HCT116 (cell line): ENCODE results near the gene DPP10. TPM values are rescaled to one million over a fixed set of nuclear protein-coding genes. Genes with fewer than 3 reads are reported as not detected.

Experiments
- ATAC-seq: fragments of 200-7000 bp; cut with Tn5 transposase; 2 replicates; pipeline ENCODE4 v1.9.1; 2020; ENCODE audit warnings: mild to moderate bottlenecking, moderate library complexity
- BruUV-seq: library from RNA; stranded (reverse); fragments of 400-500 nt; replicated peaks from 2 replicates; lab custom pipeline; 2021; lab: Mats Ljungman, UMichigan
- CTCF ChIA-PET: fragments of 300-600 bp; sonication (Branson Sonifier 250); formaldehyde crosslinking; loops from one replicate; lab custom pipeline; 2021; ENCODE audit warnings: antibody characterized with exemption; lab: Charles Lee
- POLR2A ChIA-PET: fragments of 300-600, 350-600 bp; sonication (Branson Sonifier 250); formaldehyde crosslinking; loops from one replicate; lab custom pipeline; 2021; ENCODE audit warnings: antibody characterized with exemption; lab: Charles Lee
- RAD21 ChIA-PET, 2 experiments: fragments of 300-600 bp; sonication (Branson Sonifier 250); formaldehyde crosslinking; loops; one replicate each; lab custom pipeline; 2023; ENCODE audit warnings: low total read pairs in 2 of 2; ENCODE audit not compliant: uncharacterized antibody in 2 of 2, unreplicated experiment in 2 of 2, low non-redundant PET in 1 of 2; lab: Charles Lee
- DNase-seq: peaks from one replicate; pipeline ENCODE4 v3.0.0-alpha.2; 2010; ENCODE audit warnings: low read depth, low spot score
- H2AFZ ChIP-seq: fragments of 200-600 bp; shearing (Covaris generic), sonication (generic); 2 replicates; pipeline ENCODE4 v1.6.1; 2017; ENCODE audit warnings: low read depth, mixed run types, mixed read lengths, antibody characterized with exemption, low read length; ENCODE audit not compliant: poor library complexity, severe bottlenecking
- H3K27ac ChIP-seq: 2 replicates; pipeline ENCODE4 v1.5.1; 2012; ENCODE audit warnings: low read depth, low read length
- H3K27me3 ChIP-seq: fragments of 200-600 bp; sonication (generic); 2 replicates; pipeline ENCODE4 v1.6.1; 2016; ENCODE audit warnings: mixed run types, low read length, mixed read lengths; ENCODE audit not compliant: insufficient read depth
- H3K36me3 ChIP-seq, 2 experiments: fragments of 200-500 bp in 1 of 2; fragments of 200-600 bp in 1 of 2; sonication (Bioruptor generic) in 1 of 2; sonication (generic) in 1 of 2; 2 replicates each; pipeline versions ENCODE4 v1.5.1 to v1.6.1; 2014 to 2016; ENCODE audit warnings: low read length in 2 of 2, inconsistent platforms in 1 of 2, mixed read lengths in 1 of 2, mixed run types in 1 of 2; ENCODE audit not compliant: insufficient read depth in 2 of 2, control insufficient read depth in 1 of 2
- H3K4me1 ChIP-seq, 2 experiments: fragments of 200-600 bp in 1 of 2; sonication (generic) in 1 of 2; 2 replicates each; pipeline versions ENCODE4 v1.5.1 to v1.6.1; 2012 to 2017; ENCODE audit warnings: low read length in 2 of 2, inconsistent platforms in 1 of 2, mild to moderate bottlenecking in 1 of 2, mixed read lengths in 1 of 2, mixed run types in 1 of 2, moderate library complexity in 1 of 2; ENCODE audit not compliant: insufficient read depth in 2 of 2, control insufficient read depth in 1 of 2
- H3K4me2 ChIP-seq: fragments of 200-600 bp; sonication (generic); 2 replicates; pipeline ENCODE4 v1.6.1; 2017; ENCODE audit warnings: mixed run types, low read length, mixed read lengths
- H3K4me3 ChIP-seq, 2 experiments: fragments of 200-600 bp in 1 of 2; sonication (generic) in 1 of 2; replicated peaks in 1 of 2; 2 replicates each; pipeline ENCODE4 v1.5.1; 2011 to 2016; ENCODE audit warnings: low read length in 2 of 2, control low read depth in 1 of 2, low read depth in 1 of 2, mild to moderate bottlenecking in 1 of 2, mixed read lengths in 1 of 2, mixed run types in 1 of 2
- H3K79me2 ChIP-seq: fragments of 200-600 bp; sonication (generic); 2 replicates; pipeline ENCODE4 v1.6.1; 2017; ENCODE audit warnings: mild to moderate bottlenecking, mixed run types, low read length, moderate library complexity, mixed read lengths; ENCODE audit not compliant: insufficient read depth
- H3K9ac ChIP-seq: fragments of 200-600 bp; sonication (generic); 2 replicates; pipeline ENCODE4 v1.6.1; 2016; ENCODE audit warnings: low read length, mixed read lengths
- H3K9me2 ChIP-seq: fragments of 200-600 bp; sonication (generic), shearing (Covaris generic); 2 replicates; pipeline ENCODE4 v1.6.1; 2017; ENCODE audit warnings: mixed run types, mild to moderate bottlenecking, moderate library complexity; ENCODE audit not compliant: insufficient read depth
- H3K9me3 ChIP-seq, 2 experiments: fragments of 200-500 bp in 1 of 2; fragments of 200-600 bp in 1 of 2; sonication (Bioruptor generic) in 1 of 2; sonication (generic) in 1 of 2; 2 replicates each; pipeline ENCODE4 v1.6.1; 2014 to 2017; ENCODE audit warnings: low read length in 2 of 2, mixed read lengths in 2 of 2, inconsistent platforms in 1 of 2, low read depth in 1 of 2, mild to moderate bottlenecking in 1 of 2, mixed run types in 1 of 2, moderate library complexity in 1 of 2; ENCODE audit not compliant: control insufficient read depth in 1 of 2, insufficient read depth in 1 of 2
- H4K20me1 ChIP-seq: fragments of 200-600 bp; sonication (generic), shearing (Covaris generic); 2 replicates; pipeline ENCODE4 v1.6.1; 2017; ENCODE audit warnings: mixed run types, mild to moderate bottlenecking, moderate library complexity; ENCODE audit not compliant: insufficient read depth
- CEBPB ChIP-seq: IDR thresholded peaks from 2 replicates; pipeline ENCODE4 v1.6.1; 2012; ENCODE audit warnings: low read depth
- EGR1 ChIP-seq: IDR thresholded peaks from 2 replicates; pipeline ENCODE4 v1.6.1; 2012; ENCODE audit warnings: low read depth
- JUND ChIP-seq: IDR thresholded peaks from 2 replicates; pipeline ENCODE4 v1.6.1; 2012
- POLR2A ChIP-seq: IDR thresholded peaks from 2 replicates; pipeline ENCODE4 v1.7.0; 2011; ENCODE audit warnings: borderline replicate concordance; ENCODE audit not compliant: insufficient read depth, insufficient read length; ENCODE audit errors: extremely low read depth
- POLR2AphosphoS5 ChIP-seq: IDR thresholded peaks from 2 replicates; pipeline ENCODE4 v1.6.1; 2011; ENCODE audit warnings: mild to moderate bottlenecking, low read depth, low read length, moderate library complexity
- SIN3A ChIP-seq: IDR thresholded peaks from 2 replicates; pipeline ENCODE4 v1.6.1; 2012; ENCODE audit warnings: low read depth
- SP1 ChIP-seq: IDR thresholded peaks from 2 replicates; pipeline ENCODE4 v1.6.1; 2012; ENCODE audit warnings: low read depth
- SRF ChIP-seq: IDR thresholded peaks from 2 replicates; pipeline ENCODE4 v1.6.1; 2012; ENCODE audit warnings: low read depth
- intact Hi-C: fragments of 100-400 bp; cut with micrococcal nuclease; formaldehyde crosslinking; loops from 2 replicates; pipeline ENCODE4 v1.10.0; 2022
- total RNA-seq: library from RNA; stranded (reverse); gene quantifications from one replicate; pipeline ENCODE4 v1.2.1, GENCODE V29; 2021; ENCODE audit not compliant: unreplicated experiment
- TF ChIP-seq, protein P1 (sequence below), 3 experiments: fragments of 200-600 bp in 1 of 3; sonication (generic) in 1 of 3; IDR thresholded peaks in 2 of 3; conservative IDR thresholded peaks in 1 of 3; 2 replicates each; pipeline ENCODE4 v1.5.1; 2012 to 2017; ENCODE audit warnings: low read depth in 2 of 3, low read length in 2 of 3, antibody characterized with exemption in 1 of 3, borderline replicate concordance in 1 of 3, control low read depth in 1 of 3, mild to moderate bottlenecking in 1 of 3, mixed read lengths in 1 of 3, mixed run types in 1 of 3, moderate library complexity in 1 of 3; ENCODE audit not compliant: insufficient read depth in 1 of 3
- TF ChIP-seq, protein P2 (sequence below): IDR thresholded peaks from 2 replicates; pipeline ENCODE4 v1.6.1; 2012
- TF ChIP-seq, protein P3 (sequence below): IDR thresholded peaks from 2 replicates; pipeline ENCODE4 v1.6.1; 2011; ENCODE audit warnings: mild to moderate bottlenecking, low read length, moderate library complexity; ENCODE audit not compliant: insufficient replicate concordance; ENCODE audit errors: extremely low read depth

Gene DPP10
- total RNA-seq, 1 experiment from 2014 or later: not detected

DNA sequence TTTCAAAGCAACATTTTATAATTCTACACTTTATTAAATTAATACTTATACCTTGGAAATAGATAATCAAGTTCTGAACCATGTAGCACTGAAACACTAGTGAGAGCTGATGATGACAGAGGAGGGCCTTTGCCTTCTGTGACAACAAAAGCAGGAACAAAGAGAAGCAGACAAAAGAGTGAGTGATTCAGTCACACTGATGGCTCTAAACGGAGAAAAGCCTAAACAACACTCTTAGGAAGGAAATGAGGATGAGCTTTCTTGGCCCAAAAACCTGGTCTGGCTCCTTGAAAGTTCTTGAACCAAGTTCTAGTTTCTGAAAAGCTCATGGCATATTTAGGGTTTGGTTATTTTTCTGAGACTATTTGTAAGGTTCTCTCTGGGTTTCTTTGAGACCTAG is 271.9 kb downstream of the DPP10 start:
- no peak for ATAC-seq
- BruUV-seq: no TSS peak
- H2AFZ ChIP-seq: no peak overlapping the region

DNA sequence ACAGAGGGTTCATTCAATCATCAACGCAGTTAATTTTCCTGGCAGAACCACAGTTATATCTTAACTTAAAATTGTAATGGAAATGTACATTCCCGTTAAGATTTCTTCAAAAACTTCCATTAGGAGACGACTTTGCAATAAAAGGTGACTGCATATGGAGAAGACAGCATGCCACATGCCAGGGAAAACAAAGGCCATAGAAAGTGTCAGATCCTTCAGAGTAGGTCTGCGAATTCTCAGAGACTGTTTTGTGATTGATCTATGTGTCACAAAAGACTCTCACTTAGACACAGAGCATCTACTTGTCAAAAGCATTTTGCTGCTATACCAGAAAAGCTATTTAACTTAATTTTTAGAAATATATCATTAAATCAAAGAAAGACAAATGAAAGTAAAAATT is 274.6 kb downstream of the DPP10 start:
- intact Hi-C loops: no loop called here
- RAD21 ChIA-PET: no interaction called here
- TF ChIP-seq, protein P1, sequence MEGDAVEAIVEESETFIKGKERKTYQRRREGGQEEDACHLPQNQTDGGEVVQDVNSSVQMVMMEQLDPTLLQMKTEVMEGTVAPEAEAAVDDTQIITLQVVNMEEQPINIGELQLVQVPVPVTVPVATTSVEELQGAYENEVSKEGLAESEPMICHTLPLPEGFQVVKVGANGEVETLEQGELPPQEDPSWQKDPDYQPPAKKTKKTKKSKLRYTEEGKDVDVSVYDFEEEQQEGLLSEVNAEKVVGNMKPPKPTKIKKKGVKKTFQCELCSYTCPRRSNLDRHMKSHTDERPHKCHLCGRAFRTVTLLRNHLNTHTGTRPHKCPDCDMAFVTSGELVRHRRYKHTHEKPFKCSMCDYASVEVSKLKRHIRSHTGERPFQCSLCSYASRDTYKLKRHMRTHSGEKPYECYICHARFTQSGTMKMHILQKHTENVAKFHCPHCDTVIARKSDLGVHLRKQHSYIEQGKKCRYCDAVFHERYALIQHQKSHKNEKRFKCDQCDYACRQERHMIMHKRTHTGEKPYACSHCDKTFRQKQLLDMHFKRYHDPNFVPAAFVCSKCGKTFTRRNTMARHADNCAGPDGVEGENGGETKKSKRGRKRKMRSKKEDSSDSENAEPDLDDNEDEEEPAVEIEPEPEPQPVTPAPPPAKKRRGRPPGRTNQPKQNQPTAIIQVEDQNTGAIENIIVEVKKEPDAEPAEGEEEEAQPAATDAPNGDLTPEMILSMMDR (IDR thresholded peaks at IDR 0.05 in 2 of 3, conservative IDR thresholded peaks at IDR 0.05 in 1 of 3; ENCODE audit: borderline replicate concordance in 1 of 3, insufficient read depth in 1 of 3, low read depth in 2 of 3, low read length in 2 of 3): no peak
- TF ChIP-seq, protein P2, sequence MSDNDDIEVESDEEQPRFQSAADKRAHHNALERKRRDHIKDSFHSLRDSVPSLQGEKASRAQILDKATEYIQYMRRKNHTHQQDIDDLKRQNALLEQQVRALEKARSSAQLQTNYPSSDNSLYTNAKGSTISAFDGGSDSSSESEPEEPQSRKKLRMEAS: no peak
- TF ChIP-seq, protein P3, sequence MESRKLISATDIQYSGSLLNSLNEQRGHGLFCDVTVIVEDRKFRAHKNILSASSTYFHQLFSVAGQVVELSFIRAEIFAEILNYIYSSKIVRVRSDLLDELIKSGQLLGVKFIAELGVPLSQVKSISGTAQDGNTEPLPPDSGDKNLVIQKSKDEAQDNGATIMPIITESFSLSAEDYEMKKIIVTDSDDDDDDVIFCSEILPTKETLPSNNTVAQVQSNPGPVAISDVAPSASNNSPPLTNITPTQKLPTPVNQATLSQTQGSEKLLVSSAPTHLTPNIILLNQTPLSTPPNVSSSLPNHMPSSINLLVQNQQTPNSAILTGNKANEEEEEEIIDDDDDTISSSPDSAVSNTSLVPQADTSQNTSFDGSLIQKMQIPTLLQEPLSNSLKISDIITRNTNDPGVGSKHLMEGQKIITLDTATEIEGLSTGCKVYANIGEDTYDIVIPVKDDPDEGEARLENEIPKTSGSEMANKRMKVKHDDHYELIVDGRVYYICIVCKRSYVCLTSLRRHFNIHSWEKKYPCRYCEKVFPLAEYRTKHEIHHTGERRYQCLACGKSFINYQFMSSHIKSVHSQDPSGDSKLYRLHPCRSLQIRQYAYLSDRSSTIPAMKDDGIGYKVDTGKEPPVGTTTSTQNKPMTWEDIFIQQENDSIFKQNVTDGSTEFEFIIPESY: no peak
- TF ChIP-seq POLR2AphosphoS5 (no peak), JUND (no peak), SP1 (no peak), SIN3A (no peak), POLR2A (no peak), CEBPB (no peak), SRF (no peak)
- H3K27ac ChIP-seq: no peak overlapping the region
- CTCF ChIA-PET: no interaction called here
- no peak overlapping the region for H3K9ac ChIP-seq
- no peaks in the 10 kb centered on the region for H3K4me1 ChIP-seq
- H3K4me3 ChIP-seq: no peak overlapping the region
- no peaks in the 10 kb centered on the region for H4K20me1 ChIP-seq
- peaks cover 0 to 20% of the 10 kb centered on the region in 2 experiments; a peak in 2 of 4 replicates for H3K9me3 ChIP-seq
- H3K9me2 ChIP-seq: no peaks in the 10 kb centered on the region
- ATAC-seq (no peak), DNase-seq (no peak)
- no TSS peak for BruUV-seq
- POLR2A ChIA-PET: no interaction called here
- no peak overlapping the region for H3K4me2 ChIP-seq
- no peaks in the 10 kb centered on the region for H3K36me3 ChIP-seq
- H3K27me3 ChIP-seq: no peaks in the 10 kb centered on the region
- H3K79me2 ChIP-seq: no peaks in the 10 kb centered on the region
- no peak overlapping the region for H2AFZ ChIP-seq

More for the DNA sequence above, 271.9 kb downstream of the DPP10 start:
- Histone ChIP-seq H3K4me1 (no peaks in the 10 kb centered on the region), H3K9me3 (peaks cover 0 to 13% of the 10 kb centered on the region in 2 experiments; a peak in 2 of 4 replicates), H3K36me3 (no peaks in the 10 kb centered on the region), H3K27ac (no peak overlapping the region), H3K9me2 (no peaks in the 10 kb centered on the region), H3K79me2 (no peaks in the 10 kb centered on the region), H4K20me1 (no peaks in the 10 kb centered on the region), H3K4me3 (no peak overlapping the region), H3K27me3 (no peaks in the 10 kb centered on the region), H3K9ac (no peak overlapping the region), H3K4me2 (no peak overlapping the region)
- RAD21 ChIA-PET: no interaction called here
- TF ChIP-seq SP1: no peak
- TF ChIP-seq CEBPB: no peak
- no peak for TF ChIP-seq EGR1
- CTCF ChIA-PET: no interaction called here
- no peak for DNase-seq
- intact Hi-C loops: no loop called here
- POLR2A ChIA-PET: no interaction called here
